Skeletal muscle satellite cell (primary cell): Measurements from ENCODE around the gene MYZAP.
A peak's percentile ranks its signal among the peaks of the same experiment; 100 is the strongest.
"Not testable (repeated sequence)": the region's sequence is repeated elsewhere in the genome, so short reads cannot be mapped to it uniquely, and the experiment has no call there.

Experiments
- H3K27me3 ChIP-seq: 2 replicates; pipeline ENCODE4 v1.7.0; 2013; ENCODE audit warnings: low read length; ENCODE audit not compliant: control insufficient read depth, insufficient read depth
- H3K36me3 ChIP-seq: 2 replicates; pipeline ENCODE4 v1.7.0; 2013; ENCODE audit warnings: mild to moderate bottlenecking, control low read depth, low read length; ENCODE audit not compliant: insufficient read depth
- H3K4me1 ChIP-seq: 2 replicates; pipeline ENCODE4 v1.7.0; 2013; ENCODE audit warnings: low read length; ENCODE audit not compliant: control insufficient read depth, insufficient read depth
- H3K4me2 ChIP-seq: 2 replicates; pipeline ENCODE4 v1.7.0; 2013; ENCODE audit warnings: mild to moderate bottlenecking, low read length
- H3K4me3 ChIP-seq: 2 replicates; pipeline ENCODE4 v1.7.0; 2013; ENCODE audit warnings: low read length
- H3K9ac ChIP-seq: 2 replicates; pipeline ENCODE4 v1.7.0; 2013; ENCODE audit warnings: mild to moderate bottlenecking, low read depth, low read length, moderate library complexity
- H3K9me3 ChIP-seq: replicated peaks from 2 replicates; pipeline ENCODE4 v1.7.0; 2013; ENCODE audit warnings: mild to moderate bottlenecking, control low read depth, low read length

Gene MYZAP

GRCh38 chr15:57609805-57610529 lies 18.3 kb downstream of the MYZAP start:
- Histone ChIP-seq H3K27me3 (peaks cover 1% of the 10 kb centered on the region), H3K9me3 (no peaks in the 10 kb centered on the region), H3K4me1 (peaks cover 24% of the 10 kb centered on the region), H3K4me2 (peak overlapping the region; percentile 15), H3K36me3 (no peaks in the 10 kb centered on the region), H3K9ac (no peak overlapping the region), H3K4me3 (no peak overlapping the region)

- H3K4me1 ChIP-seq = peaks cover 24% of the 10 kb centered on the region
- no peak overlapping the region for H3K4me3 ChIP-seq
- H3K27me3 ChIP-seq = no peaks in the 10 kb centered on the region
- no peaks in the 10 kb centered on the region for H3K9me3 ChIP-seq
- H3K4me2 ChIP-seq = no peak overlapping the region
- no peak overlapping the region for H3K9ac ChIP-seq
- no peaks in the 10 kb centered on the region for H3K36me3 ChIP-seq
Measured at GRCh38 chr15:57611123-57611522, 19.4 kb downstream of the MYZAP start.

GRCh38 chr15:57611938-57612337 lies 20.2 kb downstream of the MYZAP start:
- no peak overlapping the region for H3K9ac ChIP-seq
- no peaks in the 10 kb centered on the region for H3K36me3 ChIP-seq
- H3K4me3 ChIP-seq = no peak overlapping the region
- no peaks in the 10 kb centered on the region for H3K27me3 ChIP-seq
- H3K4me2 ChIP-seq = no peak overlapping the region
- peaks cover 24% of the 10 kb centered on the region for H3K4me1 ChIP-seq
- H3K9me3 ChIP-seq = no peaks in the 10 kb centered on the region

- Histone ChIP-seq H3K36me3 (no peaks in the 10 kb centered on the region), H3K9me3 (no peaks in the 10 kb centered on the region), H3K27me3 (no peaks in the 10 kb centered on the region), H3K4me3 (no peak overlapping the region), H3K9ac (no peak overlapping the region), H3K4me1 (peaks cover 13% of the 10 kb centered on the region), H3K4me2 (no peak overlapping the region)
Measured at GRCh38 chr15:57614241-57614640, 22.5 kb downstream of the MYZAP start.

- H3K36me3 ChIP-seq, H3K27me3 ChIP-seq, H3K4me1 ChIP-seq, H3K9me3 ChIP-seq, H3K4me2 ChIP-seq, H3K4me3 ChIP-seq, H3K9ac ChIP-seq: not testable (repeated sequence)
Measured at GRCh38 chr15:57615951-57616496, 24.3 kb downstream of the MYZAP start.

GRCh38 chr15:57618325-57618724 lies 26.6 kb downstream of the MYZAP start:
- Histone ChIP-seq H3K4me2 (no peak overlapping the region), H3K36me3 (no peaks in the 10 kb centered on the region), H3K4me1 (no peaks in the 10 kb centered on the region), H3K9ac (no peak overlapping the region), H3K27me3 (no peaks in the 10 kb centered on the region), H3K9me3 (no peaks in the 10 kb centered on the region), H3K4me3 (no peak overlapping the region)

GRCh38 chr15:57619746-57620145 lies 28.0 kb downstream of the MYZAP start:
- no peaks in the 10 kb centered on the region for H3K4me1 ChIP-seq
- no peaks in the 10 kb centered on the region for H3K9me3 ChIP-seq
- H3K36me3 ChIP-seq = no peaks in the 10 kb centered on the region
- no peaks in the 10 kb centered on the region for H3K27me3 ChIP-seq
- H3K4me3 ChIP-seq = no peak overlapping the region
- no peak overlapping the region for H3K9ac ChIP-seq
- H3K4me2 ChIP-seq = no peak overlapping the region

GRCh38 chr15:57624730-57625129 lies 33.0 kb downstream of the MYZAP start:
- H3K27me3 ChIP-seq = no peaks in the 10 kb centered on the region
- H3K4me1 ChIP-seq = no peaks in the 10 kb centered on the region
- no peak overlapping the region for H3K4me3 ChIP-seq
- no peak overlapping the region for H3K4me2 ChIP-seq
- no peaks in the 10 kb centered on the region for H3K9me3 ChIP-seq
- no peak overlapping the region for H3K9ac ChIP-seq
- no peaks in the 10 kb centered on the region for H3K36me3 ChIP-seq

- Histone ChIP-seq H3K9me3 (no peaks in the 10 kb centered on the region), H3K9ac (no peak overlapping the region), H3K36me3 (no peaks in the 10 kb centered on the region), H3K27me3 (no peaks in the 10 kb centered on the region), H3K4me2 (no peak overlapping the region), H3K4me3 (no peak overlapping the region), H3K4me1 (no peaks in the 10 kb centered on the region)
Measured at GRCh38 chr15:57625703-57626448, 34.2 kb downstream of the MYZAP start.

GRCh38 chr15:57626713-57627440 lies 35.2 kb downstream of the MYZAP start:
- H3K36me3 ChIP-seq = no peaks in the 10 kb centered on the region

GRCh38 chr15:57631386-57632110 lies 39.8 kb downstream of the MYZAP start:
- H3K27me3 ChIP-seq = no peaks in the 10 kb centered on the region
- H3K4me3 ChIP-seq = no peak overlapping the region
- no peaks in the 10 kb centered on the region for H3K36me3 ChIP-seq
- no peak overlapping the region for H3K4me2 ChIP-seq
- H3K9ac ChIP-seq = no peak overlapping the region
- H3K4me1 ChIP-seq = peaks cover 4% of the 10 kb centered on the region
- no peaks in the 10 kb centered on the region for H3K9me3 ChIP-seq

More at GRCh38 chr15:57626713-57627440, 35.2 kb downstream of the MYZAP start:
- no peaks in the 10 kb centered on the region for H3K4me1 ChIP-seq
- no peaks in the 10 kb centered on the region for H3K9me3 ChIP-seq
- H3K9ac ChIP-seq = no peak overlapping the region
- H3K27me3 ChIP-seq = no peaks in the 10 kb centered on the region
- H3K4me3 ChIP-seq = no peak overlapping the region
- H3K4me2 ChIP-seq = no peak overlapping the region
